Astrocyte of the cerebellum (primary cell): Measurements from ENCODE around the gene APOL6.
"Not testable (repeated sequence)": the region's sequence is repeated elsewhere in the genome, so short reads cannot be mapped to it uniquely, and the experiment has no call there.

Experiments
- DNase-seq: peaks from one replicate; pipeline ENCODE4 v3.0.0-alpha.2; 2011; ENCODE audit warnings: low read depth
- H3K4me3 ChIP-seq: 2 replicates; pipeline ENCODE4 v1.5.1; 2011; ENCODE audit warnings: mild to moderate bottlenecking, low read depth, low read length, moderate library complexity
- in situ Hi-C: cut with HindIII; loops from 2 replicates; pipeline ENCODE4 v1.10.0; 2017; ENCODE audit warnings: low sequenced_read_pairs
- TF ChIP-seq, protein P1 (sequence below): IDR thresholded peaks from 2 replicates; pipeline ENCODE4 v1.5.1; 2012; ENCODE audit warnings: low read length, low read depth, moderate library complexity, mild to moderate bottlenecking; ENCODE audit errors: missing control alignments

The APOL6 gene

DNA sequence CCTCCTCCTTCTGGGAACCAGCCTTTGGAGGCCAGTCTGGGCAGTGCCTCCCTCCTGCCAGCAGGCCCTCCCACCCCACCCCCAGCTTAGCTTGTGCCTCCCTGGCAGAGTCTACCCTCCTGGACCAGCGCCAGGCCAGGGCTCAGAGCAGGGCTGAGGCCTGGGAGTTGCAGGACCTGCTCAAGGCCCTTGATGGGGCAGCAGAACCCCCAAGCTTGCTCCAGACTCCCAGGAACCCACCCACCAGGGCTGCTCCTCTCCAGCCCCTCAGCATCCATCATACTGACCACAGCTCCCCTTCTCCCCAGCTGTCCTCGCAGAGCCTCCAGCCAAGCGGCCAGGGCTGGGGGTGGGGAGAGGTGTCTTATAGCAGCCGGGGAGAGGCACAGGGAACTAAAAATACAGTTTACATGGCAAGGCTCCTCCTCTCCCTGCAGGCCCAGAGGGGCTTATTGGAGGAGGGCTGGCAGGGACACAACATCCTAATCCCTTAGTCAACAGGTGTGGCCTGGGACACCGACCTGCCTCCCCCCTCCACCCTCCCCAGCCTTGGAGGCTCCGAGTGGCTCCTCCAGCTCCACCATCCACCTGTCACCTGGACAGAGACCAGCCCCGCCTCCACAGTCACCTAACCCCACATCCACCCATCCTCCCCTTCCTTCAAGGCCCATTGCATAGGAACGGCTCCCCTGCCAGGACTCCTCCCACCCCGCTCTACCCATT, 25.9 kb upstream of the APOL6 start:
- DNase-seq, result no peak
- in situ Hi-C loops, result no loop called here
- TF ChIP-seq, protein P1, sequence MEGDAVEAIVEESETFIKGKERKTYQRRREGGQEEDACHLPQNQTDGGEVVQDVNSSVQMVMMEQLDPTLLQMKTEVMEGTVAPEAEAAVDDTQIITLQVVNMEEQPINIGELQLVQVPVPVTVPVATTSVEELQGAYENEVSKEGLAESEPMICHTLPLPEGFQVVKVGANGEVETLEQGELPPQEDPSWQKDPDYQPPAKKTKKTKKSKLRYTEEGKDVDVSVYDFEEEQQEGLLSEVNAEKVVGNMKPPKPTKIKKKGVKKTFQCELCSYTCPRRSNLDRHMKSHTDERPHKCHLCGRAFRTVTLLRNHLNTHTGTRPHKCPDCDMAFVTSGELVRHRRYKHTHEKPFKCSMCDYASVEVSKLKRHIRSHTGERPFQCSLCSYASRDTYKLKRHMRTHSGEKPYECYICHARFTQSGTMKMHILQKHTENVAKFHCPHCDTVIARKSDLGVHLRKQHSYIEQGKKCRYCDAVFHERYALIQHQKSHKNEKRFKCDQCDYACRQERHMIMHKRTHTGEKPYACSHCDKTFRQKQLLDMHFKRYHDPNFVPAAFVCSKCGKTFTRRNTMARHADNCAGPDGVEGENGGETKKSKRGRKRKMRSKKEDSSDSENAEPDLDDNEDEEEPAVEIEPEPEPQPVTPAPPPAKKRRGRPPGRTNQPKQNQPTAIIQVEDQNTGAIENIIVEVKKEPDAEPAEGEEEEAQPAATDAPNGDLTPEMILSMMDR, result no peak
- H3K4me3 ChIP-seq, result no peak overlapping the region

DNA sequence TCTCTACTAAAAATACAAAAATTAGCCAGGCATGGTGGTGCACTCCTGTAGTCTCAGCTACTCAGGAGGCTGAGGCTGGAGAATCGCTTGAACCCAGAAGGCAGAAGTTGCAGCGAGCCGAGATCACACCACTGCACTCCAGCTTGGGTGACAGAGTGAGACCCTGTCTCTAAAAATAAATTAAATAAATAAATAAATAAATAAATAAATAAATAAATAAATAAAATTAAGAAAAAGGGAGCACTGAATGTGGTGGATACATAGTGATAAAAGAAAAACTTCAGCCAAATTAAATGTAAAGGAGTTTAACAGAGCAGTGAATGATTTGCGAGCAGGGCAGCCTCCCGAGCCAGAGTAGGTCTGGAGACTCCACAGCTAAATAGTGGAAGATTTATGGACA, 24.4 kb upstream of the APOL6 start:
- H3K4me3 ChIP-seq, DNase-seq, in situ Hi-C loops: not testable (repeated sequence)

DNA sequence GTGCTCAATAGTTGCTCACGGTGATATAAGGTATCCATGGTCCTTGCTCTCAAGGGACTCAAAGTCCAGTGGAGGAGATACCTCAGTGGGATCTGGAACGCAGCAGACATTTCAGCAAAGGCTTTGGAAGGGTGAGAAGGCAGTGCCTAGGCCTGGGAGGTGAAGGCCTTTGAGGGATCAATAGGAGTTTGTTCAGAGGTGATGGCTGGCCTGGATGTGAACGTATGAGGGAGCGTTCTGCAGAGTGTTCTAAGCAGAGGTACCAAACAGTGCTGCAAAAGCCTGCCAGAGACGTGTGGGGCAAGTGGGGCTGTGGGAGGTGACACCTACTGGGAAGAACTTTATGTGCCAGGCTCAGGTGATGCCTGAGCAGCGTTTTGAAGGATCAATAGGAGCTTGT, 23.7 kb upstream of the APOL6 start:
- TF ChIP-seq, protein P1, result no peak
- no peak overlapping the region for H3K4me3 ChIP-seq
- no peak for DNase-seq
- in situ Hi-C loops, result no loop called here

DNA sequence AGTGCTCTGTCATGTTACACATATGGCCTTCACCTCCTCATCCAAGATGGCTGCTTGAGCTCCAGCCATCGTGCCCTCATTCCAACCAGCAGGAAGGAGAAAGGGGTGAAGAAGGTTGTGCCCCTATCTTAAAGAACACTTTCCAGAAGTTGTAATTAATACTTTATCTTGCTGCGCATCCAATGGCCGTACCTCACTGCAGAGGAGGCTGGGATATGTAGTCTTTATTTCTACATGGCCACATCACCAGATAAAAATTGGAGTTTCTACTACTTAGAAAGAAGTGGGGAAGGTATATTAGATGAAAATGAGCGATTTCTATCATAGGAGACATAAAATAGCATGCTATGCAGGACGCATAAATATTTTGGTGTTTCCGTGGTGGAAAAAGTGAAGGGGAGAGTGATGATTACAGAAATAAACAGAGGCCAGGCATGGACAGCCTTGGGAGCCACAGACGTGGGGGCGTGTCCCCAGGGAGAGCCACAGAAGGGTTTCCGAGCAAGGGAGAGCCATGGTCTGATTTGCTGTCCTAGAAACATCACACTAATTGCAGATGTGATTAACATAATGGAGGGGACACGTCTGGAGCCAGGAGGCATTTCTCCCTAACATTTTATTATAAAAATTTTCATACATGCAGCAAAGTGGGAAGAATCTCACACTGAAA, 22.3 kb upstream of the APOL6 start:
- in situ Hi-C loops, result no loop called here
- no peak overlapping the region for H3K4me3 ChIP-seq
- TF ChIP-seq, protein P1, result no peak
- no peak for DNase-seq

DNA sequence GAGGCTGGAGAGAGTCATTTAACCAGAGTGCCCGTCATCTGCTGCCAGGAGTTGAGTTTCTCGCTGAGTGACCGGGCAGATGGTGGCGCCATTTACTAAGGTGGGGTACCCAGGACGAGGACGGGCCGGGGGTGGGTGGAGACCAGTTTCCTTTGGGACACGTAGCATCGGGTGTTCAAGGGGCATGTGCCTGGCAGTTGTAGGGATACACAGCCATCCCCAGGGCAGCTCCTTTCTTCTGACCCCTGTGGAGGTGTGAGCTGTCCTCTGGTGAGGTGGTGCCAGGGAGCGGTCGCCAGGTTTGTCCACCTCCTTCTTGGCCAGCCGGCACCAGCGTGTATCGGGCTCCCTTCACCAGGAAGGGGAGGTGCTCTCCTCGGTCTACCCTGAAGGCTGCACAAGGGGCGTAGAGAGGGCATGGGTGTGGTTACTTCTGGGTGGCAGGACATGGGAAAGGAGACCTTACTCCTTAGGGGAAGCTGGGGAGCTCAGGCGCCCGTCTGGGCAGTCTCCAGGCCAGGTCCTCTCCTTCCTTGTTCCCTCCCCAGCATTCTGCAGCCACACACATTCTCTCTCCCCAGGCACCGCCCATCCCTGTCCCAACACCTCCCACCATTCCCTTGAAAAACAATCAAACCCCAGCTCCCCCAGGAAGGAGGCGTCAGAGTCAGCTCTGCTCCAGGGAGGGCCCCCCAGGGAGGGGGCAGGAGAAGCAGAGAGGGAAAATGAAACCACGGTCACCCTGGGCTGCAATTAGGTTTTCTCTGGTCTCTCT, 20.8 kb upstream of the APOL6 start:
- in situ Hi-C loops, result no loop called here
- DNase-seq, result peak; percentile 89
- TF ChIP-seq, protein P1, result peak; percentile 58
- H3K4me3 ChIP-seq, result peak overlapping the region; percentile 50

DNA sequence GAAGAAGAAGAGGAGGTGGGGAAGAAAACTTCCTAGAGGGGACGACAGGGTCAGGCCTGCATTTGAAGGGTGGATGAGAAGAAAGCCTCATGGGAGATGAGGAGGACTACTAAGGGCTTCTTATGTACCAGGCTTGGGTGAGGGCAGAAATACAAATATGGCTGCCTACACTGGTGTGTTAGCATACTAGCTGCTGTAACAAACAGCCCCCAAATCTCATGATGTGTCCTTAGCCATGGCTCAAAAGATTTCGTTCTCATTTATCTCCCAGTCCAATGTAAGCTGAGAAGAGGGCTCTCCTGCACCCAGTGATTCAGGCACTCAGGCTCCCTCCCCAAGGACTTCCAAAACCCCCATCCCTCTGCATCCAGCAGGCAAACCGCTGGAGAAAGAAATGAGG, 19.5 kb upstream of the APOL6 start:
- no peak overlapping the region for H3K4me3 ChIP-seq
- TF ChIP-seq, protein P1, result no peak
- in situ Hi-C loops, result no loop called here
- no peak for DNase-seq
